BLaER1 treated with 17β-estradiol and CSF1 and Interleukin-3, amounts not matched to agents 10 nM and 100 nM (cell line): ENCODE data around the gene KRT6C.

Source experiments
- H3K27ac ChIP-seq, 11 experiments: shearing (Covaris generic); formaldehyde crosslinking; 2 replicates each; pipeline ENCODE4 v1.8.1; 2022
- H3K27me3 ChIP-seq, 11 experiments: shearing (Covaris generic); formaldehyde crosslinking; 2 replicates each; pipeline ENCODE4 v1.8.1; 2022
- H3K36me3 ChIP-seq, 11 experiments: shearing (Covaris generic); formaldehyde crosslinking; 2 replicates each; pipeline ENCODE4 v1.8.1; 2022
- H3K4me1 ChIP-seq, 10 experiments: shearing (Covaris generic); formaldehyde crosslinking; 2 replicates each; pipeline ENCODE4 v1.8.1; 2022
- H3K4me2 ChIP-seq, 11 experiments: shearing (Covaris generic); formaldehyde crosslinking; 2 replicates each; pipeline ENCODE4 v1.8.1; 2022
- H3K4me3 ChIP-seq, 10 experiments: shearing (Covaris generic); formaldehyde crosslinking; 2 replicates each; pipeline ENCODE4 v1.8.1; 2022
- H3K9ac ChIP-seq, 11 experiments: shearing (Covaris generic); formaldehyde crosslinking; 2 replicates each; pipeline ENCODE4 v1.8.1; 2022
- H3K9me3 ChIP-seq, 11 experiments: shearing (Covaris generic); formaldehyde crosslinking; replicated peaks in 1 of 11; 2 replicates each; pipeline ENCODE4 v1.8.1; 2022
- H4K20me1 ChIP-seq, 11 experiments: shearing (Covaris generic); formaldehyde crosslinking; 2 replicates each; pipeline ENCODE4 v1.8.1; 2022
- Cebpa-rat ChIP-seq, 11 experiments: shearing (Covaris generic); IDR thresholded peaks; 2 replicates each; pipeline ENCODE4 v1.8.1; 2022

Gene KRT6C

DNA sequence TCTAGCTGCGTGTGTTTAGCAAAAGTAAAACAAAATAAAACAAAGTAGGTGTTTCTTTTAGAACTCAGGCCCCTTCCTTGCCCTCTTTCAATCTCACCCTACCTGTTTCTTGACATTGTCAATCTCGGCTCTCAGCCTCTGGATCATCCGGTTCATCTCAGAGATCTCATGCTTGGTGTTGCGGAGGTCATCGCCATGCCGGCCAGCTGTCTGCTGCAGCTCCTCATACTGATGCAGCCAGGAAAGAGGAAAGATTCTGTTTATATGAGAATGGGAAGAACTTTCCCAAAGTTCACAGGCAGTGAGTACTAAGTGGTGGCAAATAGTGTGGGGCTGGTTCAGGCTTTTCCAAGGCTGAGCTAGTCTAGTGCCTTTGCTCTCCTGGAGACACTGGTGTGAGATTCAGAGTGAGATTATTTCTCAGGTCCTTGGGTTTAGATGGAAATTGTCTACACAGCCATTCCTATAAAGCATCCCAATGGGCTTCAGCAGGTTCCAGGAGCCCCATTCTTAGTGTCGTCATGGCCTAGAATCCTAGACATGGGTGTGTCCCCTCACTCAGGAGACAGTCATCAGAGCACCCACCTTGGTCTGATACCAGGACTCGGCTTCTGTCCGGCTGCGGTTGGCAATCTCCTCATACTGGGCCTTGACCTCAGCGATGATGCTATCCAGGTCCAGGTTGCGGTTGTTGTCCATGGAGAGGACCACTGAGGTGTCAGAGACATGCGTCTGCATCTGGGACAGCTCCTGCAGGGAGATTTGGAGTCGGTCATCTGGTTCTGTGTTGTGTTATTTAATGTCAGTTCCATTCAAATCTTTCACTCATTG is 43.6 kb upstream of the KRT6C start:
- H3K4me1 ChIP-seq = peaks cover 0 to 3% (median 0%) of the 10 kb centered on the region in 10 experiments; a peak in 1 of 20 replicates
- H3K36me3 ChIP-seq = no peaks in the 10 kb centered on the region
- H3K27ac ChIP-seq = no peak overlapping the region
- H3K9me3 ChIP-seq = peaks cover 0 to 2% (median 0%) of the 10 kb centered on the region in 11 experiments; a peak in 4 of 22 replicates
- no peaks in the 10 kb centered on the region; a peak in 1 of 22 replicates for H4K20me1 ChIP-seq
- H3K4me3 ChIP-seq = no peak overlapping the region
- no peak for TF ChIP-seq Cebpa-rat (IDR thresholded peaks at IDR 0.05)
- no peak overlapping the region for H3K9ac ChIP-seq
- H3K27me3 ChIP-seq = no peaks in the 10 kb centered on the region
- H3K4me2 ChIP-seq = no peak overlapping the region

DNA sequence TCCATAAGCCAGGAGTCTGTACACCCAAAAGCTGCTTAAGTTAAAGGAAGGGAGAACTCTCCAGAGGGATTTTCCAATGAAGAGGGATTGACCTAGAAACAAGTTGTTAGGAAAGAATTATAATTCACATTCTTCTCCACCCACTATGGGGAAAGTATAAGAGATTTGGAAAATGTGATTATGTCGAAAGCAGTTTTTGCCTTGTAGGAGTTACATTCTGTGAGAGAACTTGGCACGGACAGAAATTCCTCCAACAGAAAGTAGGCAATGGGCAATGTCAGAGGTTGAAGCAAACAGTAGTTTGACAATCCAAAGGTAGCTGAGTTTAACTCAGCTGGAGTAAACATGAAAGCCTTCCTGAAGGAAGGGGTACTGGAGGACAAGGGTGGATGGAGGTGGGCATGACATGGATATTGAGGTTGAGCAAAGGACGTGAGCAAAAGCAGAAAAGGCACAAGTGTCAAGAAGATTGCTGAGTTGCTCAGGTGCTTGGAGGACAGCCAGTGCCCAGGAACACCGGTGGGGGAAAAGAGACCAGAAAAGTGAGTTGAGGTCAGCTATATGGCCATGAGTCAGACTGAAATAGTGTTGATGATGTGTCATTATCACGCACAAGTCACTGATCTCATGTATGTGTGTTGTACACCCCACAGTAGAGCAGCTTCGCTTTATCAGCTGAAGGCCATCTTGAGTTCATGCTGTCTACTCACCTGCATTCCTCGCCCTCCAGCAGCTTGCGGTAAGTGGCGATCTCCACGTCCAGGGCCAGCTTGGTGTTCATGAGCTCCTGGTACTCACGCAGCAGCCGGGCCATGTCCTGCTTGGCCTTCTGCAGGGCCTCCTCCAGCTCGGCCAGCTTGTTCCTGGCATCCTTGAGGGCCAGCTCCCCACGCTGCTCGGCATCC is 42.6 kb upstream of the KRT6C start:
- Histone ChIP-seq H4K20me1 (no peaks in the 10 kb centered on the region; a peak in 1 of 22 replicates), H3K9ac (no peak overlapping the region), H3K27ac (no peak overlapping the region), H3K36me3 (no peaks in the 10 kb centered on the region), H3K4me1 (peaks cover 0 to 3% (median 0%) of the 10 kb centered on the region in 10 experiments; a peak in 1 of 20 replicates), H3K9me3 (peaks cover 0 to 13% (median 9%) of the 10 kb centered on the region in 11 experiments; a peak in 17 of 22 replicates), H3K4me2 (no peak overlapping the region), H3K4me3 (no peak overlapping the region), H3K27me3 (no peaks in the 10 kb centered on the region)
- TF ChIP-seq Cebpa-rat (IDR thresholded peaks at IDR 0.05) = no peak

DNA sequence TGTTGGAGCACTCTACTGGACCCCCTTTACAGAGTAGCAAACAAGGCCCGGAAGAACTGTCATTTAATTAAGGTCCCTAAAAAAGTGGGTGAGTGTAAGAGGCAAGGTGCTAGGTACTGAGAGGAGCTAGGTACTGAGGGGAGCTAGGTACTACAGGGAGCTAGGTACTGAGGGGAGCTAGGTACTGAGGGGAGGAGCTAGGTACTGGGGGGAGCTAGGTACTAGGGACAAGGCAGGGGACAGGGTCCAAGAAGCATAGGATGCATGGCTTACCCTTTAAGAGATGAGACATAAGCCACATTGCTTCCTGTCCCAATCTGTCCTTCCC is 41.7 kb upstream of the KRT6C start:
- no peak for TF ChIP-seq Cebpa-rat (IDR thresholded peaks at IDR 0.05)
- no peak overlapping the region for H3K27ac ChIP-seq
- H3K4me3 ChIP-seq = no peak overlapping the region
- no peaks in the 10 kb centered on the region; a peak in 1 of 22 replicates for H4K20me1 ChIP-seq
- H3K4me1 ChIP-seq = peaks cover 0 to 3% (median 0%) of the 10 kb centered on the region in 10 experiments; a peak in 5 of 20 replicates
- no peak overlapping the region for H3K4me2 ChIP-seq
- peaks cover 0 to 19% (median 16%) of the 10 kb centered on the region in 11 experiments; a peak in 17 of 22 replicates for H3K9me3 ChIP-seq
- no peaks in the 10 kb centered on the region for H3K27me3 ChIP-seq
- no peaks in the 10 kb centered on the region for H3K36me3 ChIP-seq
- no peak overlapping the region for H3K9ac ChIP-seq

DNA sequence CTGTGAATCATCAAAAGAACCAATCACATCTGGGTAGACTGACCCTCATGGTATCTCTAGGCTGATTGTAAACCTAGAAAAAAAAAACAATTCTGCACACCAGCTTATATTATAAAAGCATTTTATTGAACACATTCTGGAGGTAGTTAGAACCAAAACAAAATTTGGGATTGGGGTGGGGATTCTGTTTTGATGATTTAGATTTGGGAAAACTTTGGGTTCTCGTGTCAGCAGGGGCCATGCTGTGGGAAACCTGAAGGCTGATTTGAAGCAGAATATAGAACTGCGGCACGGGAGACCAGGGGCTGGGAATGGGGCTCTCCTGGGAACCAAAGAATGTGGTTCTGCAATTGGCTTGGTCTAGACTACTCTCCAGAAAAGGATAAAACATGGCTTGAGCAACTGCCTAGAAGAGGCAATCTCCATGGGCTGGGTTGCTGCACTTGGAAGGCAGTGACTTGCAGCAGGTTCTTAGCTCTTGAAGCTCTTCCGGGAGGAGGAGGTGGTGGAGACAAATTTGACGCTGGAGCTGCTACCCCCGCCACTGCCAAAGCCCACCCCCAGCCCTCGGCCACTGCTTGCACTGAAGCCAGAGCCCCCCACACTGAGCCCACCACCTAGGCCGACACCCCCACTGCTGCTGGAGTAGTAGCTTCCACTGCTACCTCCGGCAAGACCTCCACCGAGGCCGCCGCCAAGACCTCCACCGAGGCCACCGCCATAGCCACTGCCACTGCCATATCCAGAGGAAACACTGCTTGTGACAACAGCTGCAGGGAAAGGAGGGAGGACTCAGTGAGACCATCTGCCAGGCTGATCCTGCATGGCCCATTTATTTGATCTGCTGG is 41.1 kb upstream of the KRT6C start:
- Histone ChIP-seq H3K4me3 (no peak overlapping the region), H3K9me3 (peaks cover 0 to 21% (median 18%) of the 10 kb centered on the region in 11 experiments; a peak in 17 of 22 replicates), H3K27me3 (no peaks in the 10 kb centered on the region), H3K27ac (no peak overlapping the region), H3K9ac (no peak overlapping the region), H3K4me1 (peaks cover 0 to 9% (median 0%) of the 10 kb centered on the region in 10 experiments; a peak in 5 of 20 replicates), H3K4me2 (no peak overlapping the region), H3K36me3 (no peaks in the 10 kb centered on the region), H4K20me1 (no peaks in the 10 kb centered on the region)
- TF ChIP-seq Cebpa-rat (IDR thresholded peaks at IDR 0.05) = no peak

DNA sequence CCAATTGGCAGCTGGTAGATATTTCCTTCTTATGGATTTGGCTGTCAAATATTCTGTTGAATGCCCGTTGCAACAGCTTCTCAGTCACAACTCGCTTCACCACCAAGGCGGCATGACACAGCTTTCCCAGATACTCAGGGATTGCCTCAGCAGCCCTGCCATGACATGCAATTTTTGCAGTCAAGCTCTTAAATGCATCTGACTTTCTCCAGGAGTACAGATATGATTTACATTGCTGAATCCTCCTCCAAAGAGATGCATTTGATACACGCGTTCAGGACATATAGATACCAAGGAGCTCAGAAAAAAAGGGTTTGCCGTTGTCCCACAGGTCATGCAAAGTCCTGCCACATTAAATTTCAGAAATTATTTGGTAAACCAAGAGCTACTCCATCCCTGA is 40.1 kb upstream of the KRT6C start:
- TF ChIP-seq Cebpa-rat (IDR thresholded peaks at IDR 0.05) = no peak
- Histone ChIP-seq H3K36me3 (no peaks in the 10 kb centered on the region), H4K20me1 (no peaks in the 10 kb centered on the region), H3K4me1 (peaks cover 0 to 13% (median 0%) of the 10 kb centered on the region in 10 experiments; a peak in 5 of 20 replicates), H3K4me2 (no peak overlapping the region), H3K27me3 (no peaks in the 10 kb centered on the region), H3K27ac (no peak overlapping the region), H3K9me3 (peaks cover 0 to 21% (median 18%) of the 10 kb centered on the region in 11 experiments; a peak in 17 of 22 replicates), H3K9ac (no peak overlapping the region), H3K4me3 (no peak overlapping the region)

DNA sequence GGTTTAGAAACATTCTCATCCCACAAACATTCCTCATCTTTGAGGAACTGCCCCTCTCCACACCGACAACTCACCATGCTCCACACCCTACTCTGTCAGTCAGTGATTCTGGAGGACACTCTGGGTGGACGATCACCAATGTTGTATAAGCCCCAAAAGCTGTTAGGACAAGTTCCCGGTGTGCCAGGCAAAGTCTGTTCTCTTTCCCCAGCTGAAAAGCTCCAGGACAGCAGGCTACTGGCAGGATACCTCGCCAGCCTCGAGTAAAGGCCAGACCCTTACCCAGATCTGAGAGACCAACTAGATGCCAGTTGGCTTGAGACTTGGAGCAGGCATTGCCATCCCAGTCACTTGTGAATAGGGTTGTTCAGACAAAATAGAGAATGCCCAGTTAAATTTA is 34.6 kb upstream of the KRT6C start:
- Histone ChIP-seq H3K9me3 (peaks cover 0 to 23% (median 18%) of the 10 kb centered on the region in 11 experiments; a peak in 19 of 22 replicates), H4K20me1 (no peaks in the 10 kb centered on the region; a peak in 1 of 22 replicates), H3K27ac (no peak overlapping the region), H3K4me3 (no peak overlapping the region), H3K9ac (no peak overlapping the region), H3K4me1 (peaks cover 0 to 13% (median 0%) of the 10 kb centered on the region in 10 experiments; a peak in 4 of 20 replicates), H3K27me3 (no peaks in the 10 kb centered on the region), H3K36me3 (no peaks in the 10 kb centered on the region), H3K4me2 (no peak overlapping the region)
- TF ChIP-seq Cebpa-rat (IDR thresholded peaks at IDR 0.05) = no peak

DNA sequence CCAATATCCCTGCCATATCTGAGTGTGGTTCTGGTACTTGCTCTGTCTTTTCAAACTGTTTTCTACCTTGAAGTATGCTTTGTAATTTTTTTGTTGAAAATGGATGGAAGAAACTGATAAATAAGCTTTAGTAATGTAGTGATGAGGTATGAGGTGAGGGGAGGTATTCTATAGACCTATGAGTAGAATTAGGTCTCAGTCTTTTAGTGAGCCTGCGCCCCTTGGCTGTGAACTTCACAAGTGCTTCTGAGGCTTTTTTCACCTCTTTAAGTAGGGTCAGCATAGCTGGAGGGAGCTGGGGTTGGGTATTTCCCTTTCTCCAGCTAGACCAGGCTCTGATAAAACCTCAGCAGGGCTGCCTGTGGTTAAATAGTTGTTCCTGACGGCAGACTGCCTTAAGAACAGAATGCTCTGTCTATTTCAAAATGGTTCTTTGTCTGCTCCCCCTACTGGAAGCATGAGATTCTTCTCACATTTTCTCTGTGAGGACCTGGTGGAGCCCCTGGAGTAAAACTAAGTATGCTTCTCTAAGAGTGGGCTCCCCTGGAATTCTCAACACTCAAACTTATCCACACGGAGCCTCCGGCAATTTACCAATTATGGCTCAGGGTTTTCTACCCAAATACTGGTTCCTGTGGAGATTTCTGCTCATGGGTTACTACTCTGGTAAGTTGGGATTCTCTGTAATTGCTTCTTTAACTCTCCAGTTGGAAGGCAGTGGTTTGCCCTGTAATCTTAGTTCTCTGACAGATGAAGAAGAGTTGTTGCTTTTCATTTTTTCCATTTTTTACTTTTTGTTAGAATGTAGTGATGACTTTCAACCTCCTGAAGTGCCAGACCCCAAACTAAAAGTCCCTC is 33.5 kb upstream of the KRT6C start:
- no peaks in the 10 kb centered on the region; a peak in 1 of 22 replicates for H4K20me1 ChIP-seq
- H3K4me3 ChIP-seq = no peak overlapping the region
- no peak overlapping the region for H3K4me2 ChIP-seq
- no peak overlapping the region for H3K27ac ChIP-seq
- H3K36me3 ChIP-seq = no peaks in the 10 kb centered on the region
- H3K27me3 ChIP-seq = no peaks in the 10 kb centered on the region
- peaks cover 6 to 23% (median 16%) of the 10 kb centered on the region in 11 experiments; a peak in 20 of 22 replicates for H3K9me3 ChIP-seq
- peaks cover 0 to 13% (median 0%) of the 10 kb centered on the region in 10 experiments; a peak in 4 of 20 replicates for H3K4me1 ChIP-seq
- no peak for TF ChIP-seq Cebpa-rat (IDR thresholded peaks at IDR 0.05)
- no peak overlapping the region for H3K9ac ChIP-seq

DNA sequence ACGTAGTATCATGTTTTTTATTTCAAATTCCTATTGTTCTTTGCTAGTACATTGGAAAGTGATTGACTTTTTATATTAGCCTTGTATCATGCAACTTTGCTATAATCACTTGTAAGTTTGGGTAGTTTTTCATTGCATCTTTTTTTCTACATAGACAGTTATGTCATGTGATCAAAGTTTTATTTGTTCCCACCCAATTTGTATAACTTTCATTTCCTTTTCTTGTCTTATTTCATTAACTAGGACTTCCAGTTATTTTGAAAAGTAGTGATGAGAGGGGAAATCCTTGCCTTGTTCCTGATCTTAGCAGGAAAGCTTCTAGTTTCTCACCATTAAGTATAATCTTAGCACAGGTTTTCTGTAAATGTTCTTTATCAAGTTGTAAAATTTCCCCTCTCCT is 29.3 kb upstream of the KRT6C start:
- H3K4me3 ChIP-seq = no peak overlapping the region
- no peak overlapping the region for H3K9ac ChIP-seq
- H3K4me2 ChIP-seq = no peak overlapping the region
- TF ChIP-seq Cebpa-rat (IDR thresholded peaks at IDR 0.05) = no peak
- H3K36me3 ChIP-seq = no peaks in the 10 kb centered on the region
- no peaks in the 10 kb centered on the region for H3K4me1 ChIP-seq
- H3K27ac ChIP-seq = no peak overlapping the region
- H3K27me3 ChIP-seq = no peaks in the 10 kb centered on the region
- peaks cover 0 to 6% (median 0%) of the 10 kb centered on the region in 11 experiments; a peak in 5 of 22 replicates for H3K9me3 ChIP-seq
- no peaks in the 10 kb centered on the region for H4K20me1 ChIP-seq
